HG02884 (cell line): ENCODE results near the gene UBR2.

Experiments
- ATAC-seq: cut with Tn5 transposase; IDR thresholded peaks from one replicate; pipeline ENCODE4 v1.9.1; 2021; ENCODE audit warnings: mild to moderate bottlenecking, moderate library complexity; ENCODE audit not compliant: unreplicated experiment

The UBR2 gene

GRCh38 chr6:42563697-42564505, at the start of gene UBR2:
TSS of gene UBR2 (plus strand) at chr6:42564029. CDS start at chr6:42564320, 291 bp downstream.
- ATAC-seq, result peak; percentile 94

- ATAC-seq, result no peak
Observed at GRCh38 chr6:42514745-42515144, 49.1 kb upstream of the UBR2 start.

- ATAC-seq, result no peak
Observed at GRCh38 chr6:42519779-42520178, 44.0 kb upstream of the UBR2 start.

- peak; percentile 80 for ATAC-seq
Observed at GRCh38 chr6:42520786-42521607, 42.8 kb upstream of the UBR2 start.

GRCh38 chr6:42522036-42522435, 41.8 kb upstream of the UBR2 start:
- ATAC-seq, result no peak

GRCh38 chr6:42522942-42523814, 40.7 kb upstream of the UBR2 start:
- ATAC-seq, result no peak

- ATAC-seq, result no peak
Observed at GRCh38 chr6:42525206-42525605, 38.6 kb upstream of the UBR2 start.

GRCh38 chr6:42526616-42527015, 37.2 kb upstream of the UBR2 start:
- ATAC-seq, result no peak

GRCh38 chr6:42527204-42527603, 36.6 kb upstream of the UBR2 start:
- ATAC-seq, result no peak

- no peak for ATAC-seq
Observed at GRCh38 chr6:42530296-42530695, 33.5 kb upstream of the UBR2 start.

- ATAC-seq, result no peak
Observed at GRCh38 chr6:42530751-42531150, 33.1 kb upstream of the UBR2 start.

- no peak for ATAC-seq
Observed at GRCh38 chr6:42532038-42532669, 31.7 kb upstream of the UBR2 start.

GRCh38 chr6:42533794-42534193, 30.0 kb upstream of the UBR2 start:
- ATAC-seq, result no peak

GRCh38 chr6:42537536-42537935, 26.3 kb upstream of the UBR2 start:
- ATAC-seq, result no peak

GRCh38 chr6:42539135-42539534, 24.7 kb upstream of the UBR2 start:
- no peak for ATAC-seq

- no peak for ATAC-seq
Observed at GRCh38 chr6:42545226-42545773, 18.5 kb upstream of the UBR2 start.

- ATAC-seq, result peak; percentile 84
Observed at GRCh38 chr6:42547407-42548329, 16.2 kb upstream of the UBR2 start.

GRCh38 chr6:42550277-42550676, 13.6 kb upstream of the UBR2 start:
- no peak for ATAC-seq

- no peak for ATAC-seq
Observed at GRCh38 chr6:42551217-42551616, 12.6 kb upstream of the UBR2 start.
